HL-60/S4 (cell line): ENCODE measurements around the gene RHO.

Source experiments
- in situ Hi-C: fragments of 300-500 bp; cut with MboI; formaldehyde crosslinking; loops from 2 replicates; pipeline ENCODE4 v1.14.3; 2022; ENCODE audit warnings: low sequenced_read_pairs

Gene RHO

DNA sequence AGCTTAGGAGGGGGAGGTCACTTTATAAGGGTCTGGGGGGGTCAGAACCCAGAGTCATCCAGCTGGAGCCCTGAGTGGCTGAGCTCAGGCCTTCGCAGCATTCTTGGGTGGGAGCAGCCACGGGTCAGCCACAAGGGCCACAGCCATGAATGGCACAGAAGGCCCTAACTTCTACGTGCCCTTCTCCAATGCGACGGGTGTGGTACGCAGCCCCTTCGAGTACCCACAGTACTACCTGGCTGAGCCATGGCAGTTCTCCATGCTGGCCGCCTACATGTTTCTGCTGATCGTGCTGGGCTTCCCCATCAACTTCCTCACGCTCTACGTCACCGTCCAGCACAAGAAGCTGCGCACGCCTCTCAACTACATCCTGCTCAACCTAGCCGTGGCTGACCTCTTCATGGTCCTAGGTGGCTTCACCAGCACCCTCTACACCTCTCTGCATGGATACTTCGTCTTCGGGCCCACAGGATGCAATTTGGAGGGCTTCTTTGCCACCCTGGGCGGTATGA, at the start of gene RHO:
Gene RHO (plus strand): TSS at position 51 of the 512 bp plus-strand sequence. CDS start 95 bp downstream, at position 146.
- in situ Hi-C loops, result no loop called here

DNA sequence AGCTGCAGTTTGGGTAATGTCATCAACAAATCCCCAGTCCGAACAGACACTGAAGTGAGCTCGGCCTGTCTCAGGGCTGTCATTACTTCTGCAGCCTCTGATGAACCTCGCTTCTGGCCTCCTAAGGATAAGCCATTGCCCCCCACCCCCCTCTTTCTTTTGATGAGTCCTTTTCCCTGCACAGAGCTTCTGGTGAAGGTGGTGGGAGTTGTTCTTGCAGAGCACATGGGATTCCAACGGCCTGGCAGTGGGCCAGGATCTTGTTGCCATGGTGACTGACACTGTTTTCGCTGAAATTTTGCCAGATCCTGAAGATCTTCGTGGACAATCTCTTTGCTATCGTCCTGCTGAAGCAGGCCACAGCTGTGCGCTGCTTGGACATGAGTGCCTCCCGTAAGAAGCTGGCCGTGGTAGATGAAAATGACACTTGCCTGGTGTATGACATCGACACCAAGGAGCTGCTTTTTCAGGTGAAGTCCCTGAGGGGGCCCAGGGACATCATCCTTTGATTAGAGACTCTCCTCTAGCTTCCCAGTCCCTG, 47.1 kb upstream of the RHO start:
- in situ Hi-C loops, result loop anchor here (25.0 kb wide), 1 partner anchor 456 kb away; no protein-coding TSS in a partner anchor

DNA sequence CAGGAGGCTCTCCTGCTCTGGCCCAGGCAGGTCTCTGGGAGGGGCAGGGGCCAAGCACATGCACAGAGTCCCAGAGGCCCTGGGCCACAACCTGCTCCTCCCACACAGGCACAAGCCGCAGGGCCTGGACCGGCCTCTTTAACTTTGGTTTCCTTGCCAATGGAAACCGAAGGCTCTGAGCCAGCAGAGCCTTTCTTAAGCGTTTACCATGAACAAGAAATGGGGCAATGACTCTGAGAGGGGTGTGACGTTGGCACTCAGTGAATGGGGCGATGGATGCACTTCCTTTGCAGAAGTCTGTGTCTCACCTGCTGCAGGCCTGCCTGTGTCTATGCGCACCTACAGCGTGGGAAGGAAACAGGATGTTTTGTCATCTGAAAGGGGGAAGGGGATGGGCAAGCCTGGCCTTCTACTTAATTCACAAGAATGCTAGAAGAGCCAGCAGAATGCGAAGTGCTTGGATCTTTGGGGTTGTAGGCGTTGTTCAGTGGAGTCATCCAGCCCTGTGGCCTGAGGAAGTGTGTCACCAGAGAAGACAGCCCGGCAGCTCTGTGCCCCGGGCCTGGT, 46.6 kb upstream of the RHO start:
- in situ Hi-C loops, result loop anchor here (25.0 kb wide), 1 partner anchor 455 kb away; no protein-coding TSS in a partner anchor

DNA sequence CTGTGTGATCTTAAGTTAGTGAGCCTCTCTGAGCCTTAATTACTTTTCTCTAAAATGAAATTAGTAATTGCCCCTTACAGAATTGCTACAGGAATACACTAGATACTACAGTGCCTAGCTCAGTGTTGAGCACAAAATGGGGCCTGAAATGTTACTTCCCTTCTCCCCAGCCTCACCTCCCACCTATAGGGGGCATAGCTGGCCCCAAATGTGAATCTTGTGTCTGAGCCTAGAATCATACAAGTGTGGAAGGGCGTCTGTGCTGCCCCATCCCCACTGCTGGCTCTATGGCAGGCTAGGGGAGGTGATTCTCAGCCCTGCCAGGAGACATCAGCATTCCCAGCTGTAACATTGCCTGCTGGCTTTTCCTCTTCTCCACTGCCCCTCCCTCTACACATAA, 45.7 kb upstream of the RHO start:
- in situ Hi-C loops, result loop anchor here (25.0 kb wide), 1 partner anchor 455 kb away; no protein-coding TSS in a partner anchor

DNA sequence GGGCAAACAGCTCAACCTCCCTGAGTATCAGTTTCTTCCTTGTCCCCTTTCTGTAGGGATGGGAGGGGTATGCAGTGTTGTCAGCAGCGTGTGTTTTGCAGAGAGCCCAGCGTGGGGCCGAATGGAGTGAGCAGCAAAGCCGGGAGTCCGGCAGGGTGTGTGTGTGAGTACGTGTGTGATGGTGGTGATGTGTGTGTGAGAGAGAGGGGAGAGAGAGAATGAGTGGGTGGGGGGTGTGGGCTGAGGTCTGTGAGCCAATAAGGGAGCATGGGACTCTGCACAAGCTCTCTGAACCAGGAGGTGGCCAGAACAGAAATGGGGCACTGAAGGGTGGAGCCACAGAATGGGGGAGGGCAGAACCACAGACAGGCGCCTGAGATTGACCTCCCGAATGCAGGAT, 44.6 kb upstream of the RHO start:
- in situ Hi-C loops, result loop anchor here (25.0 kb wide), 1 partner anchor 453 kb away; no protein-coding TSS in a partner anchor

DNA sequence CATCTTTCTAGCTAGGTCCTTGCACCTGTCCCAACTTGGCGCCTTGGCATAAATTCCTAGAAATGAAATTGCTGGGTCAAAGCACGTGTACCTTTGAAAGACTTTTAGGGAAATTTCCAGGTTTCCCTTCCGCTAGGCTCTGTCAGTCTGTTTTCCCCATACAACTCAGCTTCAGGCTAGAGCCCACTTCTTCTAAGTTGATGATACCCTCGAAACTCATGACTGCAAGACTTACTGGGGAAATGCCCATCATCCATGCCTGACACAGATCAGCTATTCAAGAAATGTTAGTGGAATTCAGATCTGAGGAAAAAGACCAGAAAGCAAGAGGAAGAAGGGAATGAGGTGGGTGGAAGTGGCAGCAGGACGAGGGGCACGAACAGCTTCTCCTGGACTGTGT, 43.3 kb upstream of the RHO start:
- in situ Hi-C loops, result loop anchor here (25.0 kb wide), 1 partner anchor 452 kb away; no protein-coding TSS in a partner anchor

DNA sequence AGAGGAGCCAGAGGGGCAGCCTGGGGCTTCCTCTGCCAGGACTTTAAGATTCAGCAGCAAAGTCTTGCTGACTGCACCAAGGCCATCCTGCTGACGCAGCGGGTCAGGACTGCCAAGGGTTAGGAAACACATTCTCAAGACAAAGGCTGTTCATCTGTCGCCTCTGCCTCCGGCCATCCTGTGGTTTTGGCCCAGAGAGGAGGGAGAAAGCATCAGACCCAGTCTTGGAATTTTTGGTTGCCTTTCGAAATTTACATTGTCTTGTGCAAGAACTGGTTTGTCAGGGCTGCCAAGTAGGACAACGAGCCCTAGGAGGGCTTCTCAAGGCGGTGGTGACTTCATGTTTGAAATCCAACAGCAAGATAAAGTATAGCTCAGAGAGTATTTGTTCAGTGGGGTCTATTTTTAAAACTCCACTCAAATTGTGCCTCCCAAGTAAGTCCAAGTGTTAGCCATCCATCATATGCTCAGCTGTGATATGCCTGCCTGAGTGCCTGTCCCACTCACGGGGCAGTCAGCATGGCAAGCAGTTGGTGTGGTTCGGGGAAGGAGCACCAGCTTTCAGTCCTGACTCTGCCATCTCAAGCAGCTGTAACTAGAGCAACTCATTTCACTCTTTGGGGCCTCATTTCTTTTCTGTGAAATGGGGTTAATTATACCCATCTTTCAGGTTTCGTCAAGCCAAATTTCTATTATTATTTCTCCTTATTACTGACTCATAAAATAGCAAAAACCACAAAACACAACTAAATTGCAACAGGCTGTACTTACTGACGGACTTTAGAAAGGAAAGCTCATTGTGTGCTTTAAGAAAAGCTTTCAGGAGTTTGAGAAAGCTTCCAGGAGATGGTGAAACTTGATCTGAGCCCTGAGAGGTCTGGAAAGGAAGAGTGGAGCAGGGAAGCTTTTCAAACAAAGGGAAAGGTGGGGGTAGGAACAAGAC, 42.4 kb upstream of the RHO start:
- in situ Hi-C loops, result loop anchor here (25.0 kb wide), 1 partner anchor 451 kb away; no protein-coding TSS in a partner anchor

DNA sequence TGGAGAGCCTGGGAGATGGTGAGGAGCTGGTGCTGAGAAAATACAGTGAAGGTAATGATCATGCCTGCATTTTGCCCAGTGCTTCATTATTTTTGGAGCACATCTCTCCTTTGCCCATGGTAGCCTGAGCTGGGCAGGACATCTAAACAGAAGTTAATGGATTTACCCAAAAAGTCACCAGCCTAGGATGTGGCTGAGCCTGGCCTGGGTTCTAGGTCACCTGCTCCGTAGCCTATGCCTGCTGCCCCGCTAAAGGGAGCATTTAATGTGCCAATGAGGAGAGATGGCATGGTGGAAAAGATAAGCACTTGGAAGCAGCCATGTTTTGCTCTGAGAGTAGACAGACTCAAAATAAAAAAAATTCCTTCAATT, 41.8 kb upstream of the RHO start:
- in situ Hi-C loops, result loop anchor here (25.0 kb wide), 1 partner anchor 451 kb away; no protein-coding TSS in a partner anchor

DNA sequence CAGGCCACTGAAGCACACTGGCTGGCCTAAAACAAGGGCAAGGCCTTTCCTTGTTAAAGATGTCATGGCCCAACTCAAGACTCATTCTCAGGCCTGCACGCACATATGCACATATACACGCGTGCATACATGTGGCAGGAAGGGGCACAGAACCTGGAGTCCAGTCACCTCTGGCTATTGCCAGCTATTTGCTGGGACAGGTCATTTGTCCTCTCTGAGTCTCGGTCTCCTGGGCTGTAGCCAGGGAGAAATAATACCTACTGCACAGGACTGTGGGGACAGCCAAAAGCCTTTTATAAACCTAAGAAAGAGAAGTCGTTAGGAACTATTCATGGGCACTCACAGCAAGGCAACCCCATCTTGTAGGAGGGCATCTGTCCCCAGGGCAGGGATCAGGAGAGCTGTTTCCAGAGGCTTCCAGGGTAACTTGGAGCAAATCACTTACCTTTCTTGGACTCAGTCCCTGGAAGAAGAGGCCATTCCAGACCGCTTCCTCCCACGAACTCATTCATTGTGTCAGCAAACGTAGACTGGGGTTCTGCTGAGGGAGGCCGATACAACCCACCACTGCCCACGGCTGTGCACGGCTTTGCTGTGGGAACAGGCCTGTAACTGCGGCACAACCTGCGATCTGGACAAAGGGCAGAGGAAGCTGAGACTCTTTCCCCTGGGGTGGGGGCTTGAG, 41.1 kb upstream of the RHO start:
- in situ Hi-C loops, result loop anchor here (25.0 kb wide), 1 partner anchor 450 kb away; no protein-coding TSS in a partner anchor

DNA sequence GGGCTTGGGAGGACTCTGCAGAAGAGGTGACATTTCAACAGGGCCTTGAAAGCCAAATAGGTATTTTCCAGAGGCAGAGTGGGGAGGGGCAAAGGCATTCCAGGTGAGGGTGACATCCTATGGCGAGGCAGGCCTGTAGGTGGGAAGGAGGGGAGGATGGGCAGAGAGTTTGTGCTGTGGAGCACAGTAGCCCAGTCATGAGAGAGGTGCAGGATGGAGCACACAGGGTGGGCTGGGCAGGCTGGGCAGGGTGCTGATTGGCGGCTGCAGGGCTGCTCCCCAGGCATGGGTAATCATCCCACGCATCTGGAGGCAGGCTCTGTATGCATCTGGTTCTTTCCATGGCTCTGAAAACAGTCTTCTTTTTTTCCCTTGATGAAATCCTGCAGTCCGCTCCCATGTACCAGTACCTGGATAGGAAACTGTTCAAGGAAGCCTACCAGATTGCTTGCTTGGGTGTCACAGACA, 40.5 kb upstream of the RHO start:
- in situ Hi-C loops, result loop anchor here (25.0 kb wide), 1 partner anchor 449 kb away; no protein-coding TSS in a partner anchor

DNA sequence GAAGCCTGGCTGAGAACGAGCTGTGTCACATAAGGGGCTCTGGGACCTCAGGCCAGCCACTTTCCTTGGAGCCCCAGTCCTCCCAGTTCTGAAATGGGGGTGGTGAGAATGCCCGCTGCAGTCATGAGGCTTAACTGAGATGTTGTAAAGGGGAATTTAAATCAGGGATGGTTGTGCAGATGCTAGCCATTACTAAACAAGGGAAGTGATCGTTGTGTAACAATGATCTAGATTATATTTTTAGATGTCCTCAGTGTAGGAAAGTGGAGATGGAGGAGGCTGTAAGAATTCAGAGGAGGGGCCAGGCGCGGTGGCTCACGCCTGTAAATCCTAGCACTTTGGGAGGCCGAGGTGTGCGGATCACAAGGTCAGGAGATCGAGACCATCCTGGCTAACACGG, 39.2 kb upstream of the RHO start:
- in situ Hi-C loops, result loop anchor here (25.0 kb wide), 1 partner anchor 448 kb away; no protein-coding TSS in a partner anchor

DNA sequence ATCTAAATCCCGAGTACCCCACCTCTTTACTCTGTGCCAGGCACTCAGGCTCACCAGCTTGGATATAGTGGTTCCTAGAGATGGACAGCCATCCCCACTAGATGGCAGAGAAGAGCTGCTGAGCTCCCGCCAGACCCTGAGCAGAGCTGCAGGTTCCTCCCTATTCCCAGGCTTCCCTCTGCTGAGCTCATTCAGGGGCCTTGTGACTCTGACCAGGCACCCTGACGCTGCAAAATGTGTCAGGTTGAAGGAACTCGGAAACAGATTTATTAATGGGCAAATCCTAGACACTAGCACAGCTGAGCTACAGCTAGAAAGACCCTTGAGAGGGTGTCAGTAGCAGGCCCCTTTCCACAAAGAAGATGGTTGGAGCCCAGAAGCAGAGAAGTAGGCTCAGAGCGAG, 38.2 kb upstream of the RHO start:
- in situ Hi-C loops, result loop anchor here (10.0 to 25.0 kb wide), 2 partner anchors 325 to 447 kb away; no protein-coding TSS in a partner anchor

DNA sequence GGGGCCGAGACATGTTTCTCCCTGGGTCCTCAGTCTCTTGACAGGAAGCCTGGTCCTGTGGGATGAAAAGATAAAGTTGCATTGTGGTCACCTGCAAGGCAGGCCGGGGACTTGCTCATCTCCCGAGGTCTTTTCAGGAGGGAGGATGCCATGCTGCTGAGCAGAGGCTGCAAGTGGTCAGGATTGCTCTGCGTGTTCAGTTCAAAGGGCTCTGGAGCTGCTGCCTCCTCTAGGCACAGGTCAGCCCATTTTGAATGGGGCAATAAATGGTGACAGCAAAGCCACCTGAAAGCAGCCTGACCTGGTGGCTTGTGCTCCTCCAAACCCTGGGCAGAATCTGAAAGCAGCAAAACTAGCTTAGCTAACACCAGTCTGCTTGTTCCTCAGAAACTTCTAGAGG, 37.4 kb upstream of the RHO start:
- in situ Hi-C loops, result loop anchor here (10.0 to 25.0 kb wide), 2 partner anchors 324 to 446 kb away; no protein-coding TSS in a partner anchor

DNA sequence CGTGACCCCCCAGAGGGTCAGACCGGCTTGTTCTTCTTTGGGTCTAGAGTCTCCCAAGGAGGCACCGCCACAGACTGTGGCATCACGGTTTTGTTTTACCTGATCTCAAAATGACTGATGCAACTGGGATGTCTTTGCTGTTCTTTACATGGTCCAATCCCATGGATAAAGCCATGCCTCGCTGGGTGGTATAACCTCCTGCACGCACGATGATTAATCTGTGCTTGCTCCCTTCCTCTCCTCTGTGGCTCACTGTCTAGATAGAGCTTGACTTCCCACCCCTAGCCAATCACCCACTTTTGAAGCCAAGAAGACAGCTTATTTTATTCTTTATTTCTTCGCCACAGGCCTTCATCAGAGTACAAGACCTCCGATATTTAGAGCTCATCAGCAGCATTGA, 36.6 kb upstream of the RHO start:
- in situ Hi-C loops, result loop anchor here (10.0 to 25.0 kb wide), 2 partner anchors 323 to 446 kb away; no protein-coding TSS in a partner anchor

DNA sequence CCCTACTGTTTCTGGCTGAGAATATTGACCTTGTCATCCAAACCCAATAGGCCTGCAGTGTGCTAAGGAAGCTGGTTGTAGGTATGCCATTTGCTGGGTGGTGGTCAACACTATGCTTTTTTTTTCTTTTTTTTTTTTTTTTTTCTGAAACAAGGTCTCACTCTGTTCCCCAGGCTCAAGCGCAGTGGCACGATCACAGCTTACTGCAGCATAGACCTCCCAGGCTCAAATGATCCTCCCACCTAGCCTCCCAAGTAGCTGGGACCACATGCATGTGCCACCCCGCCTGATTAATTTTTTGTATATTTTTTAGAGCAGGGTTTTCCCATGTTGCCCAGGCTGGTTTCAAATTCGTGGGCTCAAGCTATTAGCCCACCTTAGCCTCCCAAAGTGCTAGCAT, 35.7 kb upstream of the RHO start:
- in situ Hi-C loops, result loop anchor here (10.0 to 25.0 kb wide), 2 partner anchors 322 to 445 kb away; no protein-coding TSS in a partner anchor

DNA sequence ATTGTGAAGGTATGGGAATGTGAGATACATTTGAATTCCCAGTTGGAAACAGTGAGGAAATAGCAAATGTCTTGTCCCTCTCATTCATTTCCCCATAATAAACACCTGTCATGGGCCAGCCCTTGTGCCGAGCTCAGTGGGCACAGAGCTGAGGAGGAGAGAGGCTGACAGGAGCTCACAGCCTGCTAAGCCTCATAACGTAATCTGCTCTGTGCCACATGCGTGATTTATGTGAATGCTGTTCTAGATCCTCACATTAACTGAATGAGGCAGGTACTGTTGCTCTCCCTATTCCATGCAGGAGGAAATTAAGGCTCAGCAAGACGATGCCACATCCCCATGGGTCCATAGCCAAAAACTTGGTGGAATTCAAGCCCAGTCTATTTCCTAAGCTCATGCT, 35.2 kb upstream of the RHO start:
- in situ Hi-C loops, result loop anchor here (10.0 to 25.0 kb wide), 2 partner anchors 322 to 444 kb away; no protein-coding TSS in a partner anchor

DNA sequence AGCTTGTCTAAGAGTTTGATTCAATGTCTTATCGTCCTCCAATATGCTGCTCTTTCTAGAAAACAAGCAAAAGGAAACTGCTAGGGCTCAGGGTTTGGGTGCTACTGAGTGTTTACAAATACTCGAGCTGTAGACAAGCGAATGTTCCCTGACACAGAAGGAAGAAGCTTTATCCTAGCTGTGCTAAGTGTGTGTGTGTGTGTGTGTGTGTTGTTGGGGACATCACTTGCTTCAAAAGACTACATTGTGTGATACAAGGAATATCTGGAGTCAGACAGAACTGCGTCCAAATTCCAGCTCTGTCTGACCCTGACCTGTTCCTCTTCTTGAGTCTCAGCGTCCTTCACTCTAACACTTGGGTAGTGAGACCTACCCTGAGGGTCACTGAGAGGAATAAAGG, 33.9 kb upstream of the RHO start:
- in situ Hi-C loops, result loop anchor here (10.0 to 25.0 kb wide), 2 partner anchors 320 to 443 kb away; no protein-coding TSS in a partner anchor

DNA sequence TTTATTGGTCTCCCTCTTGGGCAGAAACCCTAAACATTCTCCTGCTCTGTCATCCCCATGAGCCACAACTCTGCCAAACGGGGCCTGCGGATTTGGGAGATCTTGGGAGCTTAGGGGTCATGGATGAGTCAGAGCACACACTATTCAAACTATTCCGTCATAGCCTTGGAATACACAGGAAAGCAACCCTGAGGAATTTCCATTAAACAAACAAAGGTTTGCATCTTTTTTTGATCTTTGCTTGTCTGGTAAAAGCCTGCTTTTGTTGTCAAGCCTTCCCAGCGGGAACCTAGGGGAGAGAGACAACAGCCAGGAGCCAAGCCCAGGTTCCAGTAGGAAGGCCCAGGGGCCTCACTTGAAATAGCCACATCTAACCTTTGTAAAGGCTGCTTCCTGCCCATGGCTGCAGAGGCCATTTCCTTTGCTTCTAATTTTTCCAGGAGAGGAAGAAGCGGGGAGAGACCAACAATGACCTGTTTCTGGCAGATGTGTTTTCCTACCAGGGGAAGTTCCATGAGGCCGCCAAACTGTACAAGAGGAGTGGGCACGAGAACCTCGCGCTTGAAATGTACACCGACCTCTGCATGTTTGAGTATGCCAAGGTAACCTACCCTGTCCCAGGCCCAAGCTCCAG, 33.3 kb upstream of the RHO start:
- in situ Hi-C loops, result loop anchor here (10.0 to 25.0 kb wide), 2 partner anchors 320 to 442 kb away; no protein-coding TSS in a partner anchor

DNA sequence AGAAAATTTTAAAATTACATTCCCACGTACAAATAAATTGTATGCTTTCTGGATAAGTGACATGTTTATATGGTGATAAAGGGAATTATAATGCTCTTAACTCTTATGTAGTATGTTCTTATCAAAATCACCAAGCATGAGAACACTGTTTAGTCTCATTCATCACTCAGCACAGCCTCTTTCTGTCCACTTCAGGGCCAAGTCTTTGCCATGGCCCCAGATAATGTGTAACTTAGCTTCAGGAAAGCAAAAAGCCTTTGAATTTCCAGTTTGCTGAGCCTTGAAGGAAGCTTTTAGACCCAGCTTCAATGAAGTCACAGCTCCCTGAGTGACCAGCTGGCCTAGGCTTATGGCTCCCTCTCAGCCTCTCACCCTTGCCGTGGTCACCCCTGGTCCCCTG, 30.6 kb upstream of the RHO start:
- in situ Hi-C loops, result loop anchor here (10.0 to 25.0 kb wide), 2 partner anchors 317 to 439 kb away; no protein-coding TSS in a partner anchor
